GM19238 (cell line): ENCODE data around the gene PABPC3.

Experiments
- DNase-seq: peaks from one replicate; pipeline ENCODE4 v3.0.0; 2011; ENCODE audit warnings: low spot score; ENCODE audit not compliant: insufficient read length

Gene PABPC3

GRCh38 chr13:25095851-25096453 lies at the start of gene PABPC3:
TSS of gene PABPC3 (plus strand) at chr13:25096136. CDS start at chr13:25096199, 63 bp downstream.
- DNase-seq: no peak

- DNase-seq: no peak
These were observed 49.5 kb upstream of the PABPC3 start for GRCh38 chr13:25046274-25046984.

GRCh38 chr13:25046985-25047511 lies 48.9 kb upstream of the PABPC3 start:
- DNase-seq: no peak

GRCh38 chr13:25051065-25051464 lies 44.9 kb upstream of the PABPC3 start:
- no peak for DNase-seq

GRCh38 chr13:25059166-25059565 lies 36.8 kb upstream of the PABPC3 start:
- no peak for DNase-seq

GRCh38 chr13:25059958-25060357 lies 36.0 kb upstream of the PABPC3 start:
- no peak for DNase-seq

- DNase-seq: no peak
These were observed 33.5 kb upstream of the PABPC3 start for GRCh38 chr13:25062479-25062878.

GRCh38 chr13:25064396-25064795 lies 31.5 kb upstream of the PABPC3 start:
- DNase-seq: no peak

- no peak for DNase-seq
These were observed 29.8 kb upstream of the PABPC3 start for GRCh38 chr13:25065974-25066770.

- no peak for DNase-seq
These were observed 28.9 kb upstream of the PABPC3 start for GRCh38 chr13:25067064-25067463.

GRCh38 chr13:25068810-25069209 lies 27.1 kb upstream of the PABPC3 start:
- DNase-seq: no peak

GRCh38 chr13:25069236-25069635 lies 26.7 kb upstream of the PABPC3 start:
- DNase-seq: no peak

GRCh38 chr13:25069911-25070310 lies 26.0 kb upstream of the PABPC3 start:
- DNase-seq: no peak

GRCh38 chr13:25080773-25081172 lies 15.2 kb upstream of the PABPC3 start:
- DNase-seq: no peak

- no peak for DNase-seq
These were observed 11.8 kb upstream of the PABPC3 start for GRCh38 chr13:25084096-25084495.

GRCh38 chr13:25085125-25085742 lies 10.7 kb upstream of the PABPC3 start:
- DNase-seq: peak; percentile 16

GRCh38 chr13:25088562-25089221 lies 7.2 kb upstream of the PABPC3 start:
- no peak for DNase-seq

GRCh38 chr13:25097426-25097825 lies 1.5 kb downstream of the PABPC3 start:
- DNase-seq: no peak

- no peak for DNase-seq
These were observed 7.8 kb downstream of the PABPC3 start for GRCh38 chr13:25103711-25104110.

- no peak for DNase-seq
These were observed 13.4 kb downstream of the PABPC3 start for GRCh38 chr13:25109341-25109740.

- DNase-seq: no peak
These were observed 15.1 kb downstream of the PABPC3 start for GRCh38 chr13:25110956-25111584.
